Endothelial cell of umbilical vein (primary cell): ENCODE measurements around the gene PMFBP1. TPM values are rescaled to one million over a fixed set of nuclear protein-coding genes. Genes with fewer than 3 reads are reported as not detected.

ENCODE experiments used
- BruUV-seq: library from RNA; stranded (reverse); fragments of 400-500 nt; replicated peaks from 2 replicates; lab custom pipeline; 2021; lab: Mats Ljungman, UMichigan
- CTCF ChIA-PET: fragments of 300-600, 350-600 bp; sonication (Branson Sonifier 250); formaldehyde crosslinking; loops from one replicate; lab custom pipeline; 2021; ENCODE audit warnings: antibody characterized with exemption, inconsistent platforms; lab: Charles Lee
- POLR2A ChIA-PET: fragments of 300-600, 350-600 bp; sonication (Branson Sonifier 250); formaldehyde crosslinking; loops from one replicate; lab custom pipeline; 2021; ENCODE audit warnings: antibody characterized with exemption, inconsistent platforms; lab: Charles Lee
- DNase-seq: peaks from one replicate; pipeline ENCODE4 v3.0.0-alpha.2; 2011; ENCODE audit warnings: low read depth, low spot score
- FAIRE-seq: peaks from 2 replicates; lab custom pipeline; 2011; peaks lifted over from hg19 to GRCh38; lab: Jason Lieb, UNC
- H2AFZ ChIP-seq: 2 replicates; pipeline ENCODE4 v1.6.0; 2012; ENCODE audit warnings: low read depth, low read length, control low read depth, inconsistent platforms
- H3K27ac ChIP-seq: 2 replicates; pipeline ENCODE4 v1.5.1; 2011; ENCODE audit warnings: low read depth, mild to moderate bottlenecking, control low read depth, low read length, moderate library complexity; ENCODE audit not compliant: insufficient read depth
- H3K27me3 ChIP-seq, 2 experiments: 2 replicates each; pipeline versions ENCODE4 v1.6.0 to v1.6.1; 2011; ENCODE audit warnings: low read length in 2 of 2, mixed read lengths in 1 of 2; ENCODE audit not compliant: control insufficient read depth in 2 of 2, insufficient read depth in 2 of 2
- H3K36me3 ChIP-seq, 2 experiments: 2 replicates in 1 of 2; 3 replicates in 1 of 2; pipeline ENCODE4 v1.5.1; 2011; ENCODE audit warnings: low read length in 2 of 2, mild to moderate bottlenecking in 1 of 2, moderate library complexity in 1 of 2; ENCODE audit not compliant: control insufficient read depth in 2 of 2, insufficient read depth in 2 of 2; ENCODE audit errors: extremely low read depth in 1 of 2
- H3K4me1 ChIP-seq: 3 replicates; pipeline ENCODE4 v1.5.1; 2011; ENCODE audit warnings: mild to moderate bottlenecking, low read length; ENCODE audit not compliant: control insufficient read depth, insufficient read depth; ENCODE audit errors: extremely low read depth
- H3K4me2 ChIP-seq: 2 replicates; pipeline ENCODE4 v1.6.1; 2011; ENCODE audit warnings: low read length, control low read depth, mixed read lengths; ENCODE audit not compliant: insufficient read depth
- H3K4me3 ChIP-seq, 3 experiments: fragments of 200-600 bp in 1 of 3; sonication (generic), shearing (Covaris generic) in 1 of 3; replicated peaks in 1 of 3; 2 replicates each; pipeline ENCODE4 v1.5.1; 2011 to 2016; ENCODE audit warnings: control low read depth in 3 of 3, low read length in 3 of 3, mild to moderate bottlenecking in 2 of 3, inconsistent platforms in 1 of 3, low read depth in 1 of 3, moderate library complexity in 1 of 3; ENCODE audit not compliant: insufficient read depth in 1 of 3
- H3K79me2 ChIP-seq: 2 replicates; pipeline ENCODE4 v1.6.0; 2012; ENCODE audit warnings: low read length, inconsistent platforms; ENCODE audit not compliant: control insufficient read depth, insufficient read depth
- H3K9ac ChIP-seq: replicated peaks from 2 replicates; pipeline ENCODE3; 2011; ENCODE audit warnings: low read length, control low read depth; ENCODE audit not compliant: insufficient read depth; ENCODE audit errors: extremely low read depth
- H3K9me1 ChIP-seq: replicated peaks from 3 replicates; pipeline ENCODE4 v1.6.0; 2011; ENCODE audit warnings: mild to moderate bottlenecking, low read length; ENCODE audit not compliant: control insufficient read depth, insufficient read depth; ENCODE audit errors: extremely low read depth
- H3K9me3 ChIP-seq: replicated peaks from 2 replicates; pipeline ENCODE4 v1.5.1; 2012; ENCODE audit warnings: low read length, inconsistent platforms; ENCODE audit not compliant: control insufficient read depth, insufficient read depth
- H4K20me1 ChIP-seq: replicated peaks from 2 replicates; pipeline ENCODE3; 2011; ENCODE audit warnings: mild to moderate bottlenecking, low read length; ENCODE audit not compliant: control insufficient read depth, insufficient read depth; ENCODE audit errors: extremely low read depth
- EZH2 ChIP-seq: IDR thresholded peaks from 2 replicates; pipeline ENCODE4 v1.6.1; 2012; ENCODE audit warnings: borderline replicate concordance, low read depth, mild to moderate bottlenecking, moderate library complexity, low read length, inconsistent platforms; ENCODE audit not compliant: severe bottlenecking
- FOS ChIP-seq: IDR thresholded peaks from 2 replicates; pipeline ENCODE4 v1.6.1; 2011; ENCODE audit warnings: mild to moderate bottlenecking, low read length, moderate library complexity, borderline replicate concordance; ENCODE audit not compliant: insufficient read depth
- GATA2 ChIP-seq: IDR thresholded peaks from 2 replicates; pipeline ENCODE4 v1.7.0; 2011; ENCODE audit warnings: low read depth, mild to moderate bottlenecking, moderate library complexity, mixed read lengths, low read length; ENCODE audit not compliant: insufficient read length, insufficient read depth
- JUN ChIP-seq: IDR thresholded peaks from 2 replicates; pipeline ENCODE4 v1.6.1; 2011; ENCODE audit warnings: borderline replicate concordance, low read depth; ENCODE audit not compliant: insufficient read length, insufficient read depth
- MYC ChIP-seq: IDR thresholded peaks from one replicate; pipeline ENCODE4 v1.6.1; 2011; ENCODE audit warnings: mild to moderate bottlenecking, low read depth, low read length
- POLR2A ChIP-seq: IDR thresholded peaks from 2 replicates; pipeline ENCODE4 v1.6.1; 2012; ENCODE audit warnings: low read depth, mild to moderate bottlenecking, control low read depth, low read length
- POLR2AphosphoS5 ChIP-seq: IDR thresholded peaks from 2 replicates; pipeline ENCODE4 v1.6.1; 2012; ENCODE audit warnings: low read depth, mild to moderate bottlenecking, control low read depth, low read length, moderate library complexity; ENCODE audit not compliant: insufficient read depth
- dilution Hi-C: fragments of 300-500 bp; cut with MboI; formaldehyde crosslinking; loops from one replicate; pipeline ENCODE4 v1.15.0; 2019; ENCODE audit warnings: low sequenced_read_pairs; ENCODE audit not compliant: extremely low pct_ligation_motif_present
- intact Hi-C: fragments of 100-400 bp; cut with micrococcal nuclease; formaldehyde crosslinking; loops from one replicate; pipeline ENCODE4 v1.10.0; 2022
- polyA plus RNA-seq, 4 experiments: library from polyadenylated mRNA; depleted of rRNA in 3 of 4; stranded (reverse) in 3 of 4; unstranded in 1 of 4; fragments of >200 nt; gene quantifications; 2 replicates each; pipeline versions ENCODE4 v1.2.1 to v1.2.3, GENCODE V29; 2011 to 2012; ENCODE audit warnings: missing spikeins in 1 of 4
- total RNA-seq: library from RNA; stranded (reverse); gene quantifications from 2 replicates; pipeline ENCODE4 v1.2.3, GENCODE V29; 2021
- TF ChIP-seq, protein P1 (sequence below), 2 donors: IDR thresholded peaks; 1 replicate in 1 of 2; 2 replicates in 1 of 2; pipeline ENCODE4 v1.5.1; 2011; ENCODE audit warnings: low read length in 2 of 2, mild to moderate bottlenecking in 2 of 2, moderate library complexity in 2 of 2, control low read depth in 1 of 2, inconsistent platforms in 1 of 2, low read depth in 1 of 2; ENCODE audit not compliant: insufficient read depth in 1 of 2; ENCODE audit errors: extremely low read depth in 1 of 2
- TF ChIP-seq, protein P2 (sequence below): IDR thresholded peaks from 2 replicates; pipeline ENCODE4 v1.6.1; 2011; ENCODE audit not compliant: insufficient read depth, insufficient read length

PMFBP1 gene
- total and polyA plus RNA-seq, 2 donors (not counting 3 experiments of a cell fraction or from before 2014, with no cell fraction given), result 0.12 to 0.42 TPM

- Histone ChIP-seq H3K9ac (no peak overlapping the region), H3K27ac (no peak overlapping the region), H3K4me3 (no peak overlapping the region), H4K20me1 (no peaks in the 10 kb centered on the region), H3K9me1 (no peaks in the 10 kb centered on the region), H2AFZ (no peak overlapping the region), H3K4me1 (no peaks in the 10 kb centered on the region), H3K27me3 (no peaks in the 10 kb centered on the region), H3K79me2 (no peaks in the 10 kb centered on the region), H3K36me3 (peaks cover 18 to 53% of the 10 kb centered on the region in 2 experiments), H3K9me3 (no peaks in the 10 kb centered on the region), H3K4me2 (no peak overlapping the region)
- no TSS peak for BruUV-seq
- intact Hi-C loops, result no loop called here
- ChIA-PET POLR2A (no interaction called here), CTCF (interaction anchor here (1.3 kb wide), 1 partner anchor 14 kb away, joined by 3 read pairs; no protein-coding TSS in a partner anchor)
- no peak for FAIRE-seq
- dilution Hi-C loops, result no loop called here
- TF ChIP-seq GATA2 (no peak), MYC (no peak), EZH2 (no peak), JUN (no peak), FOS (no peak), POLR2A (no peak), POLR2AphosphoS5 (no peak)
- TF ChIP-seq, protein P1, sequence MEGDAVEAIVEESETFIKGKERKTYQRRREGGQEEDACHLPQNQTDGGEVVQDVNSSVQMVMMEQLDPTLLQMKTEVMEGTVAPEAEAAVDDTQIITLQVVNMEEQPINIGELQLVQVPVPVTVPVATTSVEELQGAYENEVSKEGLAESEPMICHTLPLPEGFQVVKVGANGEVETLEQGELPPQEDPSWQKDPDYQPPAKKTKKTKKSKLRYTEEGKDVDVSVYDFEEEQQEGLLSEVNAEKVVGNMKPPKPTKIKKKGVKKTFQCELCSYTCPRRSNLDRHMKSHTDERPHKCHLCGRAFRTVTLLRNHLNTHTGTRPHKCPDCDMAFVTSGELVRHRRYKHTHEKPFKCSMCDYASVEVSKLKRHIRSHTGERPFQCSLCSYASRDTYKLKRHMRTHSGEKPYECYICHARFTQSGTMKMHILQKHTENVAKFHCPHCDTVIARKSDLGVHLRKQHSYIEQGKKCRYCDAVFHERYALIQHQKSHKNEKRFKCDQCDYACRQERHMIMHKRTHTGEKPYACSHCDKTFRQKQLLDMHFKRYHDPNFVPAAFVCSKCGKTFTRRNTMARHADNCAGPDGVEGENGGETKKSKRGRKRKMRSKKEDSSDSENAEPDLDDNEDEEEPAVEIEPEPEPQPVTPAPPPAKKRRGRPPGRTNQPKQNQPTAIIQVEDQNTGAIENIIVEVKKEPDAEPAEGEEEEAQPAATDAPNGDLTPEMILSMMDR (IDR thresholded peaks at IDR 0.05; ENCODE audit: extremely low read depth in 1 of 2, insufficient read depth in 1 of 2, low read depth in 1 of 2, low read length in 2 of 2), result no peak
- TF ChIP-seq, protein P2, sequence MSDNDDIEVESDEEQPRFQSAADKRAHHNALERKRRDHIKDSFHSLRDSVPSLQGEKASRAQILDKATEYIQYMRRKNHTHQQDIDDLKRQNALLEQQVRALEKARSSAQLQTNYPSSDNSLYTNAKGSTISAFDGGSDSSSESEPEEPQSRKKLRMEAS, result no peak
- no peak for DNase-seq
These were observed 61.0 kb downstream of the PMFBP1 start for GRCh38 chr16:72110662-72111615.
